ENCODE results near the gene GPX8.

GPX8 gene

DNA sequence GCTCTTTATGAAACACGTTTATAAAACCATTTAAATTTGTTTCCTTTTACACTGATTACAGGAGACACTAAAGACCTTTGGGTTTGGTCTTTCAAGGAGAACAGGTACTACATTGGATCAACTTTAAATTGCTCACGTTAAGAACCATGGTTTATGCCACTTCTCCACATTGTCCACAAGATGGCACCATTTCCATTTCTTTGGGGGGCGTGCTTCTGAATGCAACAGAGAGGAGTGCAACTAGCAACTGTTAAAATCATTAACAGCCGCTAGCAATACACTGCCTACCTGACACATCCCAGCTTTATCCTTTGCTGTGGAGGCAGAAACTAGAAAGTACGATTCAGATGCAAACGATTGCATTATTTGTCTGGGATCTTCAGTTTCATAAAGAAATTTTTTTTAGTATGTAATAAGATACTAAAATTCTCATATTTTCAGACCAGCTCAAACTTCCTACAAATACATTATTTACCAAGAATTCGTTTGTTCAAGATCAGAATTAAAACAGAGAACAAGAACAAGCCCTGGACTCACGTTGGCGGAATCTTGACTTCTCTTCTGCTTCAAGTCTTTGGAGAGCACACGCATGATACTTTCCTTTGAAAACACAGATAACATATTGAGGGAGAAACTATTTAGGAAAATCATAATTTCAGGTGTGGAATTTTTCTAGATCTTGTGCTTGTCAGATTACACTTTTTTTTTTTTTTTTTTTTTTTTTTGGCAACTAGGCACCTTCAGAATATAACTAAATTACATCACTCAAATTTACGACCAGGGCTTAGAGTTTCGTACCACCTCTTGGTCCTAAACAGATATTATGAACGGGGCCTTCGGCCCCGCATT is 12.3 kb downstream of the GPX8 start:
- DNase-seq, result peak; percentile 66
- H3K27me3 ChIP-seq (ENCODE audit: insufficient read depth, low read length, poor library complexity), result peaks cover 17% of the 10 kb centered on the region

DNA sequence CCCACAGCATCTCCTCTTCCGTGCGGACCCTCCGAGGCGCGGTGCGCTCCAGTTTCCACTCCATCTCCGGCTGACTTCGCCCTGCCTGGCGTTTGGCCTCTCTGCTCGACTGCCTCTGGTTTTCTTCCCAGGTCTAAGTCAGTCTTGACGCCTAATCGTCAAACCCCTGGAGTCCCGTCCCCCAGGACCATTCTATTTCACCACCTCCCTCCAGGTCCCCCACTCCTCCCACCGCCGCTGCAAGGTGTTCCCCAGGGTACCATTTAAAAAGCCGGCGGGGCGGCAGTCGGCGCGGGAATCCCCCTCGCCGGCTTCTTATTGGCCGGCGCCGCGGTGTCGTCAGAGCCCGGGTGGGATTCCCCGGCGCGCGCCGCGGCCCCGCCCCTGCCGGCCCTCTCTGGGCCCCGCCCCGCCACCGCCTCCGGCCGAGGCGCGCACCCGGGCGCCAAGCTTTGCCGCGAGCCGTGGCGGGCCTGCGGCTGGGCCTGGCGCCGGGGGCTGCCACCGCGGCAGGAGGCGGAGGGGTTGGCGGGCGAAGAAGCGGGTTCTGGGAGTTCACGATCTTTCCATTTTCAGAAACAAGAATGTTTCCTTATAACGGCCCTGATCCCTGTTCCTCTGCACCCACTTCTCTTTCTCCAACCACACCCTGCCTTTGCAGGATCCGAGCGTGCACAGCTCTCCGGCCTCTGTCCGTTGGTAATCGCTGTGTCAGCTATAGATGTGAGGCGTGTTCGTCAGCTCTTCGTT is 13.1 kb downstream of the GPX8 start, which contains the start of gene CDC20B:
Gene CDC20B, minus strand, starts transcription at position 241 of the 750 bp plus-strand sequence. Its CDS starts 177 bp downstream, at position 64.
- peaks cover 17% of the 10 kb centered on the region for H3K27me3 ChIP-seq (ENCODE audit: insufficient read depth, low read length, poor library complexity)
- DNase-seq (peak; percentile 52), ATAC-seq (ENCODE audit: insufficient read depth, low read depth) (peak; percentile 78)
- H3K79me2 ChIP-seq (ENCODE audit: insufficient read depth, low read length), result no peaks in the 10 kb centered on the region
- no peaks in the 10 kb centered on the region for H4K20me1 ChIP-seq (ENCODE audit: insufficient read depth, low read length)
- H3K4me2 ChIP-seq (ENCODE audit: insufficient read depth, low read length), result peak within 1 kb of the TSS; percentile 63
- TF ChIP-seq, protein P1, sequence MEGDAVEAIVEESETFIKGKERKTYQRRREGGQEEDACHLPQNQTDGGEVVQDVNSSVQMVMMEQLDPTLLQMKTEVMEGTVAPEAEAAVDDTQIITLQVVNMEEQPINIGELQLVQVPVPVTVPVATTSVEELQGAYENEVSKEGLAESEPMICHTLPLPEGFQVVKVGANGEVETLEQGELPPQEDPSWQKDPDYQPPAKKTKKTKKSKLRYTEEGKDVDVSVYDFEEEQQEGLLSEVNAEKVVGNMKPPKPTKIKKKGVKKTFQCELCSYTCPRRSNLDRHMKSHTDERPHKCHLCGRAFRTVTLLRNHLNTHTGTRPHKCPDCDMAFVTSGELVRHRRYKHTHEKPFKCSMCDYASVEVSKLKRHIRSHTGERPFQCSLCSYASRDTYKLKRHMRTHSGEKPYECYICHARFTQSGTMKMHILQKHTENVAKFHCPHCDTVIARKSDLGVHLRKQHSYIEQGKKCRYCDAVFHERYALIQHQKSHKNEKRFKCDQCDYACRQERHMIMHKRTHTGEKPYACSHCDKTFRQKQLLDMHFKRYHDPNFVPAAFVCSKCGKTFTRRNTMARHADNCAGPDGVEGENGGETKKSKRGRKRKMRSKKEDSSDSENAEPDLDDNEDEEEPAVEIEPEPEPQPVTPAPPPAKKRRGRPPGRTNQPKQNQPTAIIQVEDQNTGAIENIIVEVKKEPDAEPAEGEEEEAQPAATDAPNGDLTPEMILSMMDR (IDR thresholded peaks at IDR 0.05; ENCODE audit: borderline replicate concordance, extremely low read depth, low read length, poor library complexity, severe bottlenecking), result no peak
- TF ChIP-seq EZH2 (IDR thresholded peaks at IDR 0.05; ENCODE audit: borderline replicate concordance, low read depth, low read length, severe bottlenecking), result no peak
- peaks cover 18% of the 10 kb centered on the region for H3K4me1 ChIP-seq (ENCODE audit: insufficient read depth, low read length)
- no peaks in the 10 kb centered on the region for H3K36me3 ChIP-seq (ENCODE audit: insufficient read depth, low read length)
- H2AFZ ChIP-seq (ENCODE audit: low read depth, low read length), result peak within 1 kb of the TSS; percentile 7; the same call in 1 of the 2 replicates
- H3K27ac ChIP-seq (ENCODE audit: low read length), result no peak within 1 kb of the TSS
- peak within 1 kb of the TSS in 1 of 2 experiments; percentile 46; a peak in 3 of 4 replicates for H3K4me3 ChIP-seq (ENCODE audit: low read depth in 1 of 2, low read length in 2 of 2)
- H3K9ac ChIP-seq (ENCODE audit: low read depth, low read length), result peak within 1 kb of the TSS; percentile 13; the same call in 1 of the 2 replicates
- H3K9me3 ChIP-seq (ENCODE audit: insufficient read depth, low read length, severe bottlenecking), result no peaks in the 10 kb centered on the region

More for the DNA sequence above, 12.3 kb downstream of the GPX8 start:
- no peaks in the 10 kb centered on the region for H3K36me3 ChIP-seq (ENCODE audit: insufficient read depth, low read length)
- peak overlapping the region; percentile 63 for H3K4me2 ChIP-seq (ENCODE audit: insufficient read depth, low read length)
- TF ChIP-seq, protein P1 (IDR thresholded peaks at IDR 0.05; ENCODE audit: borderline replicate concordance, extremely low read depth, low read length, poor library complexity, severe bottlenecking), result peak; percentile 96
- no peak for TF ChIP-seq EZH2 (IDR thresholded peaks at IDR 0.05; ENCODE audit: borderline replicate concordance, low read depth, low read length, severe bottlenecking)
- no peaks in the 10 kb centered on the region for H3K9me3 ChIP-seq (ENCODE audit: insufficient read depth, low read length, severe bottlenecking)
- H3K27ac ChIP-seq (ENCODE audit: low read length), result no peak overlapping the region
- H4K20me1 ChIP-seq (ENCODE audit: insufficient read depth, low read length), result no peaks in the 10 kb centered on the region
- H3K79me2 ChIP-seq (ENCODE audit: insufficient read depth, low read length), result no peaks in the 10 kb centered on the region
- peaks cover 18% of the 10 kb centered on the region for H3K4me1 ChIP-seq (ENCODE audit: insufficient read depth, low read length)
- peak; percentile 89 for ATAC-seq (ENCODE audit: insufficient read depth, low read depth)
- H2AFZ ChIP-seq (ENCODE audit: low read depth, low read length), result no peak overlapping the region
- no peak overlapping the region for H3K9ac ChIP-seq (ENCODE audit: low read depth, low read length)
- peak overlapping the region in 1 of 2 experiments; percentile 46; a peak in 2 of 4 replicates for H3K4me3 ChIP-seq (ENCODE audit: low read depth in 1 of 2, low read length in 2 of 2)

DNA sequence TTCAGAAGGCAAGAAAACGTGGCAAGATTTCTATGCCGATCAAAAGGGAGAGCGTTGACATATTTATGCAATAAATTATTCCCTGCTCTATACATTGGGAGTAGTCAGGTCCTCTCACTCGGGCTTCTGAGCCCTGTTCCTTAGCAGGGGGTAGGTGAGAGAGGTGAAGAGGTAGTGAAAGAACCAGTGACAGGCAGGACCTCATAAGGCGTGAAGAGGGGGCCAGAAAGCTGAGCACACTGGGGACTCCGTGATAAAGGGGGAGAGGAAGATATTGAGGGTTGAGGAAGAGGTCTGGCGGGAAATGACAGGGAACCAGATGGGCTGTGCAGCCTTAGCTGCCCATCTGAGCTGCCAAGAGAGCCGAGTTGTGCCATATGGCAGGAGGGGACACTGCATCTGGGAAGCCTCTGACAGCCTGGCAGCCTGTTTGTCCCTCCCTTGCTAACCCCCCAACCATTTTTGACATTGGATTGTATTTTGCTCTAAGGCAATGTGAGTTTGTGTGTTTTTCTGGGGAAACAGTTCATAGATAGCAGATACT is 13.8 kb downstream of the GPX8 start:
- H3K27ac ChIP-seq (ENCODE audit: low read length), result no peak overlapping the region
- ATAC-seq (ENCODE audit: insufficient read depth, low read depth), result peak; percentile 13; the same call in 1 of the 3 replicates
- H3K9me3 ChIP-seq (ENCODE audit: insufficient read depth, low read length, severe bottlenecking), result no peaks in the 10 kb centered on the region
- H3K36me3 ChIP-seq (ENCODE audit: insufficient read depth, low read length), result no peaks in the 10 kb centered on the region
- peaks cover 17% of the 10 kb centered on the region for H3K27me3 ChIP-seq (ENCODE audit: insufficient read depth, low read length, poor library complexity)
- H3K4me1 ChIP-seq (ENCODE audit: insufficient read depth, low read length), result peaks cover 18% of the 10 kb centered on the region
- peak overlapping the region in 1 of 2 experiments; percentile 46; a peak in 2 of 4 replicates for H3K4me3 ChIP-seq (ENCODE audit: low read depth in 1 of 2, low read length in 2 of 2)
- 0 out of 2 replicates have a peak overlapping the region, but pooled peaks have one; percentile 7 for H2AFZ ChIP-seq (ENCODE audit: low read depth, low read length)
- H3K4me2 ChIP-seq (ENCODE audit: insufficient read depth, low read length), result peak overlapping the region; percentile 63
- peak overlapping the region; percentile 13; the same call in 1 of the 2 replicates for H3K9ac ChIP-seq (ENCODE audit: low read depth, low read length)
- TF ChIP-seq, protein P1 (IDR thresholded peaks at IDR 0.05; ENCODE audit: borderline replicate concordance, extremely low read depth, low read length, poor library complexity, severe bottlenecking), result no peak
- TF ChIP-seq EZH2 (IDR thresholded peaks at IDR 0.05; ENCODE audit: borderline replicate concordance, low read depth, low read length, severe bottlenecking), result no peak
- H3K79me2 ChIP-seq (ENCODE audit: insufficient read depth, low read length), result no peaks in the 10 kb centered on the region
- DNase-seq, result no peak
- no peaks in the 10 kb centered on the region for H4K20me1 ChIP-seq (ENCODE audit: insufficient read depth, low read length)
